GM12874 (cell line): ENCODE results near the gene MOSMO.

Source experiments
- TF ChIP-seq, protein P1 (sequence below): IDR thresholded peaks from 2 replicates; pipeline ENCODE4 v1.5.1; 2011; ENCODE audit warnings: low read depth, mild to moderate bottlenecking, control low read depth, low read length, moderate library complexity; ENCODE audit not compliant: insufficient read depth

MOSMO gene

GRCh38 chr16:22027633-22028032 is 19.7 kb downstream of the MOSMO start:
- TF ChIP-seq, protein P1, sequence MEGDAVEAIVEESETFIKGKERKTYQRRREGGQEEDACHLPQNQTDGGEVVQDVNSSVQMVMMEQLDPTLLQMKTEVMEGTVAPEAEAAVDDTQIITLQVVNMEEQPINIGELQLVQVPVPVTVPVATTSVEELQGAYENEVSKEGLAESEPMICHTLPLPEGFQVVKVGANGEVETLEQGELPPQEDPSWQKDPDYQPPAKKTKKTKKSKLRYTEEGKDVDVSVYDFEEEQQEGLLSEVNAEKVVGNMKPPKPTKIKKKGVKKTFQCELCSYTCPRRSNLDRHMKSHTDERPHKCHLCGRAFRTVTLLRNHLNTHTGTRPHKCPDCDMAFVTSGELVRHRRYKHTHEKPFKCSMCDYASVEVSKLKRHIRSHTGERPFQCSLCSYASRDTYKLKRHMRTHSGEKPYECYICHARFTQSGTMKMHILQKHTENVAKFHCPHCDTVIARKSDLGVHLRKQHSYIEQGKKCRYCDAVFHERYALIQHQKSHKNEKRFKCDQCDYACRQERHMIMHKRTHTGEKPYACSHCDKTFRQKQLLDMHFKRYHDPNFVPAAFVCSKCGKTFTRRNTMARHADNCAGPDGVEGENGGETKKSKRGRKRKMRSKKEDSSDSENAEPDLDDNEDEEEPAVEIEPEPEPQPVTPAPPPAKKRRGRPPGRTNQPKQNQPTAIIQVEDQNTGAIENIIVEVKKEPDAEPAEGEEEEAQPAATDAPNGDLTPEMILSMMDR: no peak

DNA sequence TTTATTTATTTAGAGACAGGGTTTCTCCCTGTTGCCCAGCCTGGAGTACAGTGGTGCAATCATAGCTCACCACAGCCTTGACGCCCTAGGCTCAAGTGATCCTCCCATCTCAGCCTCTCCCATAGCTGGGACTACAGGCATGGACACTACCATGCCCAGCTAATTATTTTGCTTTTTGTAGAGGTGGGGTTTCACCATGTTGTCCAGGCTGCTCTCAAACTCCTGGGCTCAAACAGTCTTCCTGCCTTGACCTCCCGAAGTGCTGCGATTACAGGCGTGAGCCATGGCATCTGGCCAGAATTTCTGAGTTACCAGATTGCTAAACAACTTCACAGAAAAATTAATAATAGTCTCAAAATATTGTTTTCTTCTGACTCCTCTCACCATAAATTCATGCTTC is 21.7 kb downstream of the MOSMO start:
- TF ChIP-seq, protein P1: no peak

GRCh38 chr16:22030087-22030812 is 22.3 kb downstream of the MOSMO start:
- TF ChIP-seq, protein P1: no peak

- TF ChIP-seq, protein P1: no peak
Measured at GRCh38 chr16:22031483-22032083, 23.7 kb downstream of the MOSMO start.

DNA sequence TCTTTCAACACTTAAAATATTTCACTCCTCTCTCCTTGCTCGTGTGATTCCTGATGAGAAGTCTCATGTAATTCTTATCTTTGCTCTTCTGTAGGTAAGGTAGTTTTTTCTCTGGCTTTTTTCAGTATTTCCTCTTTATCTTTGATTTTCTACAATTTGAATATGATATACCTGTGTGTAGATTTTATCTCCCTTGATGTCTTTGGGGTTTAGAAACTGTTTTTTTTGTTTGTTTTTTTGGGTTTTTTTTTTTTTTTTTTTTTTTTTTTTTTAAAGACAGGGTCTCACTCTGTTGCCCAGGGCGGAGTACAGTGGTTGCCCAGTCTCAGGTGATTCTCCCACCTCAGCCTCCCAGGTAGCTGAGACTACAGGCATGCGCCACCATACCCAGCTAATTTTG is 26.6 kb downstream of the MOSMO start:
- TF ChIP-seq, protein P1: no peak

GRCh38 chr16:22035153-22035552 is 27.2 kb downstream of the MOSMO start:
- TF ChIP-seq, protein P1: no peak

DNA sequence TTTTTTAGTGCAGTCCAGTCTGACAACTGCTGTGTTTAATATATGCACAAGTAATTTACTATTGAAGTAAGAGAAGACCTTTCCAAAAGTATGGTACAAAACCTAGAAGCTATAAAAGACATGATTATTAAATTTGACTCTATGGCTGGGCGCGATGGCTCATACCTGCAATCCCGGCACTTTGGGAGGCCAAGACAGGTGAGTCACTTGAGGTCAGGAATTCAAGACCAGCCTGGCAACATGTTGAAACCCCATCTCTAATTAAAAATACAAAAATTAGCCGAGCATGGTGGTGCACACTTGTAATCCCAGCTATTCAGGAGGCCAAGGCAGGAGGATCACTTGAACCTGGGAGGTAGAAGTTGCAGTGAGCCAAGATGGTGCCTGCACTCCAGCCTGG is 43.1 kb downstream of the MOSMO start:
- TF ChIP-seq, protein P1: no peak
